ENCODE measurements around the gene SUCNR1. TPM values are rescaled to one million over a fixed set of nuclear protein-coding genes. Genes with fewer than 3 reads are reported as not detected.

Gene SUCNR1
- total and polyA plus RNA-seq, 2 of the 13 experiments (the other 11 are each of a cell fraction or from before 2014, with no cell fraction given), result 0.03 TPM; not detected in 1

GRCh38 chr3:151838574-151839312, 34.7 kb upstream of the SUCNR1 start (continued):
- TF ChIP-seq ZNF572 (CRISPR knock-in tag; IDR thresholded peaks at IDR 0.05) (no peak), ZNF264 (CRISPR knock-in tag; IDR thresholded peaks at IDR 0.05) (no peak), ZNF562 (CRISPR knock-in tag; IDR thresholded peaks at IDR 0.05; ENCODE audit: borderline replicate concordance) (no peak), MYPOP (CRISPR knock-in tag; IDR thresholded peaks at IDR 0.05) (no peak), ELF1 (CRISPR knock-in tag; IDR thresholded peaks at IDR 0.05) (no peak), PPARG (CRISPR knock-in tag; conservative IDR thresholded peaks at IDR 0.05) (0 out of 2 replicates have a peak, but pooled peaks have one; percentile 32), RAD21 (CRISPR knock-in tag; IDR thresholded peaks at IDR 0.05) (peak; percentile 84), PHF21A (CRISPR knock-in tag; IDR thresholded peaks at IDR 0.05) (no peak), ARID3A (IDR thresholded peaks at IDR 0.05; ENCODE audit: low read depth, low read length) (peak; percentile 66; the same call in 1 of the 2 replicates)
- TF ChIP-seq, protein P1, sequence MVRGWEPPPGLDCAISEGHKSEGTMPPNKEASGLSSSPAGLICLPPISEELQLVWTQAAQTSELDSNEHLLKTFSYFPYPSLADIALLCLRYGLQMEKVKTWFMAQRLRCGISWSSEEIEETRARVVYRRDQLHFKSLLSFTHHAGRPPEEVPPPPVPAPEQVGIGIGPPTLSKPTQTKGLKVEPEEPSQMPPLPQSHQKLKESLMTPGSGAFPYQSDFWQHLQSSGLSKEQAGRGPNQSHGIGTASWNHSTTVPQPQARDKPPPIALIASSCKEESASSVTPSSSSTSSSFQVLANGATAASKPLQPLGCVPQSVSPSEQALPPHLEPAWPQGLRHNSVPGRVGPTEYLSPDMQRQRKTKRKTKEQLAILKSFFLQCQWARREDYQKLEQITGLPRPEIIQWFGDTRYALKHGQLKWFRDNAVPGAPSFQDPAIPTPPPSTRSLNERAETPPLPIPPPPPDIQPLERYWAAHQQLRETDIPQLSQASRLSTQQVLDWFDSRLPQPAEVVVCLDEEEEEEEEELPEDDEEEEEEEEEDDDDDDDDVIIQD (CRISPR knock-in tag; IDR thresholded peaks at IDR 0.05; ENCODE audit: low read depth), result no peak
